ENCODE results near the gene DYNLT2.

GRCh38 chr6:169738204-169738975 is 13.0 kb downstream of the DYNLT2 start:
- no peak for TF ChIP-seq SUZ12 (IDR thresholded peaks at IDR 0.05; ENCODE audit: extremely low read depth, insufficient read depth, insufficient read length)
- TF ChIP-seq ZNF274 (IDR thresholded peaks at IDR 0.05; ENCODE audit: low read depth, low read length), result no peak

Measured in NT2/D1 (cell line).